ENCODE data around the gene TENT4A.

TENT4A gene

DNA sequence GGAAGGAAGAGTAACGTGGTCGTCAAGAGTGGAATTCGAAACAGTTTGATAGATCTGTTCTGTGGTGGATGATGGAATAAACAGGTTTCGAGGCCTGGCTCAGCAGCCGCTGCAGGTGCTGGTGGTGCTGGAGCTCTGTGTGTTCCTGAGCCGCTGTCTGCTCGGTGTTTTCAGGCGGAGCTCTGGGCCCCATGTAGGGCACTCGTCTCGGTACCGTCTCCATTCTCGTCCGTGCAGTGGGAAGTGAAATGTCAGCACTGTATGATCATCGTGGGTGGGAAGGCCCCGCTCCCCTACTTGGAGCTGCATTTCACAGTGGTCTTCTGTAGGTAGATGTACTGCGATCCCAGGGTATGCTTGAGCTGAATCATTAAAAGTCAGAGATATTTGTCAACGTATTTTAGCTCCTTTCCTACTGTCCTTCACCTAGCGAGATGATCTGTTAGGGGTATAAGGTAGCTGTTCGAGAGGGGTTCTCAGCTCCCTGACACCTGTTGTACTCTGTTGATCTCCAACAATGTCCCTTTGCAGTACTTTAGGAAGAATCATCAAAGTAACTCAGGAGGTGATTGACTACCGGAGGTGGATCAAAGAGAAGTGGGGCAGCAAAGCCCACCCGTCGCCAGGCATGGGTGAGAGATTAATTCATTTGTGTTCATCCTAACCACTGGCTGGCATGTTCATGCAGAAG lies 35.9 kb downstream of the TENT4A start:
- no peak for DNase-seq (ENCODE audit: low read depth, low spot score)

GRCh38 chr5:6750142-6750840 lies 37.1 kb downstream of the TENT4A start:
- Histone ChIP-seq H3K27ac (no peak overlapping the region), H3K9me3 (ENCODE audit: low read depth, low read length) (no peaks in the 10 kb centered on the region), H3K4me3 (no peak overlapping the region), H3K9ac (ENCODE audit: insufficient read length) (no peak overlapping the region), H3K36me3 (ENCODE audit: insufficient read depth, low read length) (peaks cover 78% of the 10 kb centered on the region)
- TF ChIP-seq EZH2 (IDR thresholded peaks at IDR 0.05): no peak
- no peak for TF ChIP-seq POLR2AphosphoS5 (IDR thresholded peaks at IDR 0.05; ENCODE audit: borderline replicate concordance, low read depth, low read length)
- TF ChIP-seq FOXP2 (optimal IDR thresholded peaks at IDR 0.05; ENCODE audit: control extremely low read depth, extremely low read length, insufficient read depth): no peak
- DNase-seq (ENCODE audit: low read depth, low spot score): no peak

More for the DNA sequence above, 35.9 kb downstream of the TENT4A start:
- Histone ChIP-seq H3K27ac (no peak overlapping the region), H3K9ac (ENCODE audit: insufficient read length) (no peak overlapping the region), H3K36me3 (ENCODE audit: insufficient read depth, low read length) (peaks cover 72% of the 10 kb centered on the region), H3K4me3 (no peak overlapping the region), H3K9me3 (ENCODE audit: low read depth, low read length) (no peaks in the 10 kb centered on the region)
- TF ChIP-seq POLR2AphosphoS5 (IDR thresholded peaks at IDR 0.05; ENCODE audit: borderline replicate concordance, low read depth, low read length): no peak
- no peak for TF ChIP-seq FOXP2 (optimal IDR thresholded peaks at IDR 0.05; ENCODE audit: control extremely low read depth, extremely low read length, insufficient read depth)
- TF ChIP-seq EZH2 (IDR thresholded peaks at IDR 0.05): no peak

- TF ChIP-seq POLR2AphosphoS5 (IDR thresholded peaks at IDR 0.05; ENCODE audit: borderline replicate concordance, low read depth, low read length) (no peak), EZH2 (IDR thresholded peaks at IDR 0.05) (no peak), FOXP2 (optimal IDR thresholded peaks at IDR 0.05; ENCODE audit: control extremely low read depth, extremely low read length, insufficient read depth) (no peak)
- Histone ChIP-seq H3K4me3 (no peak overlapping the region), H3K27ac (no peak overlapping the region)
Measured at GRCh38 chr5:6750951-6751685, 37.9 kb downstream of the TENT4A start.

GRCh38 chr5:6752236-6752635 lies 39.0 kb downstream of the TENT4A start:
- no peak for DNase-seq (ENCODE audit: low read depth, low spot score)
- Histone ChIP-seq H3K9me3 (ENCODE audit: low read depth, low read length) (no peaks in the 10 kb centered on the region), H3K4me3 (no peak overlapping the region), H3K9ac (ENCODE audit: insufficient read length) (no peak overlapping the region), H3K36me3 (ENCODE audit: insufficient read depth, low read length) (peaks cover 73% of the 10 kb centered on the region), H3K27ac (no peak overlapping the region)
- no peak for TF ChIP-seq POLR2AphosphoS5 (IDR thresholded peaks at IDR 0.05; ENCODE audit: borderline replicate concordance, low read depth, low read length)
- TF ChIP-seq FOXP2 (optimal IDR thresholded peaks at IDR 0.05; ENCODE audit: control extremely low read depth, extremely low read length, insufficient read depth): no peak
- TF ChIP-seq EZH2 (IDR thresholded peaks at IDR 0.05): no peak

More at GRCh38 chr5:6750951-6751685, 37.9 kb downstream of the TENT4A start:
- H3K36me3 ChIP-seq (ENCODE audit: insufficient read depth, low read length): peaks cover 79% of the 10 kb centered on the region
- DNase-seq (ENCODE audit: low read depth, low spot score): no peak
- no peak overlapping the region for H3K9ac ChIP-seq (ENCODE audit: insufficient read length)
- H3K9me3 ChIP-seq (ENCODE audit: low read depth, low read length): no peaks in the 10 kb centered on the region

- Histone ChIP-seq H3K9me3 (ENCODE audit: low read depth, low read length) (no peaks in the 10 kb centered on the region), H3K27ac (no peak overlapping the region), H3K36me3 (ENCODE audit: insufficient read depth, low read length) (peaks cover 68% of the 10 kb centered on the region), H3K4me3 (no peak overlapping the region), H3K9ac (ENCODE audit: insufficient read length) (no peak overlapping the region)
- no peak for TF ChIP-seq FOXP2 (optimal IDR thresholded peaks at IDR 0.05; ENCODE audit: control extremely low read depth, extremely low read length, insufficient read depth)
- no peak for DNase-seq (ENCODE audit: low read depth, low spot score)
Measured at GRCh38 chr5:6752782-6753181, 39.5 kb downstream of the TENT4A start.

DNA sequence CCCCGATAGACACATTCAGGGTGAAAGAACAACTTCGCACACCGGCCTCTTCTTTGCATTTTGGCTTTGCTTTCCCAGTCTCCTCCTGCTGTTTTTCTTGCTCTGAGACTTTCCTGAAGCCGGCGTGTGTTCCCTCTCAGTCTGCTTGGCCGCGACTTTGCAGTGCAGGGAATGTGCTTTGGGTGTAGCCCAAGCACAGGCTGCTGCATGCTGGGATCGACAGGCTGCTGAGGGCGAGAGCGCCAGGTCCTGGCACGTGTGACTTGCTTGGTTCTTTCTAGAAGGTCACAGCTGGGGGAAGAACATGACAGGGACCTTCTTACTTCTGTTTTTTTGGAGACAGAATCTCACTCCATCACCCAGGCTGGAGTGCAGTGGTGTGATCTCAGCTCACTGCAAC lies 40.6 kb downstream of the TENT4A start:
- no peak for DNase-seq (ENCODE audit: low read depth, low spot score)
- Histone ChIP-seq H3K27ac (no peak overlapping the region), H3K9ac (ENCODE audit: insufficient read length) (no peak overlapping the region), H3K4me3 (no peak overlapping the region), H3K9me3 (ENCODE audit: low read depth, low read length) (no peaks in the 10 kb centered on the region), H3K36me3 (ENCODE audit: insufficient read depth, low read length) (peaks cover 61% of the 10 kb centered on the region)
- TF ChIP-seq POLR2AphosphoS5 (IDR thresholded peaks at IDR 0.05; ENCODE audit: borderline replicate concordance, low read depth, low read length) (no peak), FOXP2 (optimal IDR thresholded peaks at IDR 0.05; ENCODE audit: control extremely low read depth, extremely low read length, insufficient read depth) (no peak), EZH2 (IDR thresholded peaks at IDR 0.05) (no peak)

DNA sequence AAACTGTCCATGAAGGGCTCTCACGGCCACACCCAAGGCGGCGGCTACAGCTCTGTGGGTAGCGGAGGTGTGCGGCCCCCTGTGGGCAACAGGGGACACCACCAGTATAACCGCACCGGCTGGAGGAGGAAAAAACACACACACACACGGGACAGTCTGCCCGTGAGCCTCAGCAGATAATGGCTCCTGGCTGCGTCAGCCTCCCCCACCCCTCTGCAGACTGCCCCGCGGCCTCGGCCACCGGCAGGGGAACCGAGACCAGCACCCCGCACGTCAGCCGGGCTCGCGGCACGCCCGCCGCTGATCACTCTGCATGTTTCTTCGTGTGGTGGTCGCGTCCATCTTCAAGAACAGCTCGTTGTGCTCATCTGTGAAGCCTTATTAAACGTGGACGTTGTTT lies 41.5 kb downstream of the TENT4A start:
- no peak for DNase-seq (ENCODE audit: low read depth, low spot score)
- Histone ChIP-seq H3K27ac (no peak overlapping the region), H3K9ac (ENCODE audit: insufficient read length) (no peak overlapping the region), H3K4me3 (no peak overlapping the region), H3K9me3 (ENCODE audit: low read depth, low read length) (no peaks in the 10 kb centered on the region), H3K36me3 (ENCODE audit: insufficient read depth, low read length) (peaks cover 57% of the 10 kb centered on the region)
- TF ChIP-seq EZH2 (IDR thresholded peaks at IDR 0.05): no peak
- no peak for TF ChIP-seq POLR2AphosphoS5 (IDR thresholded peaks at IDR 0.05; ENCODE audit: borderline replicate concordance, low read depth, low read length)
- no peak for TF ChIP-seq FOXP2 (optimal IDR thresholded peaks at IDR 0.05; ENCODE audit: control extremely low read depth, extremely low read length, insufficient read depth)

DNA sequence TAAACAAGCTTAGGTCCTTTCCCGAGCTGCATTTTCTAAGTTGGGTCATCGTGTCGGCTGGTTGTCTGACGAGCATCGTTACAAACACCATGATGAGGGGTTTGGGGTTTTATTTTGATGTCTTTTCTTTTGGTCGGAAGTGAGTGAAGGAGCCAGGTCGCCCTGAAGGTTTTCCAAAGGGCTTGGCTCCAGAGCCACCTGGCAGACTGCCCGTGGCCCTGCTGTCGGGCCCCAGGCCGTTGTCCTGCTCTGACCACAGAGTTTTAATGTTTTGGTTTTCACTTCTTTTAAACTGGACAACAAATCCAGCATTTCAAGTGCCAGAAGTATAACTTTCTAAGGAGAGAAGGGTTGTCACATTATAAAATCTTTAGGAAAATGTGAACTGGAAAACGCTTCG lies 42.3 kb downstream of the TENT4A start:
- H3K36me3 ChIP-seq (ENCODE audit: insufficient read depth, low read length): peaks cover 52% of the 10 kb centered on the region
- H3K9ac ChIP-seq (ENCODE audit: insufficient read length): no peak overlapping the region
- H3K4me3 ChIP-seq: no peak overlapping the region
- no peak for DNase-seq (ENCODE audit: low read depth, low spot score)
- no peak for TF ChIP-seq FOXP2 (optimal IDR thresholded peaks at IDR 0.05; ENCODE audit: control extremely low read depth, extremely low read length, insufficient read depth)
- TF ChIP-seq EZH2 (IDR thresholded peaks at IDR 0.05): no peak
- no peak for TF ChIP-seq POLR2AphosphoS5 (IDR thresholded peaks at IDR 0.05; ENCODE audit: borderline replicate concordance, low read depth, low read length)
- no peak overlapping the region for H3K27ac ChIP-seq
- H3K9me3 ChIP-seq (ENCODE audit: low read depth, low read length): no peaks in the 10 kb centered on the region

All from SK-N-MC (cell line).